ENCODE results near the gene ZNF366. TPM values are rescaled to one million over a fixed set of nuclear protein-coding genes. Genes with fewer than 3 reads are reported as not detected.

ZNF366 gene
- total and polyA plus RNA-seq, 2 of the 13 experiments (the other 11 are each of a cell fraction or from before 2014, with no cell fraction given): not detected

GRCh38 chr5:72482046-72482445, 25.2 kb downstream of the ZNF366 start:
- FAIRE-seq: no peak

More at GRCh38 chr5:72482046-72482445, 25.2 kb downstream of the ZNF366 start:
- WGBS (ENCODE audit: low lambda C conversion rate): 1% methylated on average over 3 of the region's 3 CpGs
- Histone ChIP-seq H3K27me3 (ENCODE audit: control insufficient read depth in 1 of 2, insufficient read depth in 2 of 2, low read length in 2 of 2) (peaks cover 0 to 4% of the 10 kb centered on the region in 2 experiments; a peak in 1 of 5 replicates), H3K4me2 (ENCODE audit: low read depth, low read length) (no peak overlapping the region), H2AFZ (ENCODE audit: low read length) (no peak overlapping the region), H4K20me1 (ENCODE audit: insufficient read depth, low read length) (no peaks in the 10 kb centered on the region), H3K79me2 (ENCODE audit: insufficient read depth, low read length) (no peaks in the 10 kb centered on the region), H3K4me1 (ENCODE audit: insufficient read depth, low read length) (no peaks in the 10 kb centered on the region), H3K9ac (ENCODE audit: insufficient read depth, low read depth, low read length) (no peak overlapping the region), H3K9me3 (ENCODE audit: low read length) (no peaks in the 10 kb centered on the region), H3K36me3 (replicated peaks in 1 of 2; ENCODE audit: control insufficient read depth in 1 of 2, insufficient read depth in 2 of 2, low read length in 2 of 2) (no peaks in the 10 kb centered on the region; a peak in 1 of 5 replicates), H3K27ac (ENCODE audit: extremely low read length, insufficient read depth, low read length) (no peak overlapping the region), H3K4me3 (replicated peaks in 1 of 3; ENCODE audit: insufficient read depth in 1 of 3, low read depth in 2 of 3, low read length in 3 of 3) (no peak overlapping the region)
- BruUV-seq (replicated peaks): no TSS peak
- no peak for DNase-seq (ENCODE audit: low spot score)
- CTCF ChIA-PET (ENCODE audit: low intra/inter-chr PET ratio, low total read pairs): no interaction called here
- no peak for ATAC-seq
- POLR2A ChIA-PET: no interaction called here
- TF ChIP-seq NAIF1 (CRISPR knock-in tag; IDR thresholded peaks at IDR 0.05; ENCODE audit: borderline replicate concordance): no peak
- TF ChIP-seq DR1 (CRISPR knock-in tag; IDR thresholded peaks at IDR 0.05): no peak
- no peak for TF ChIP-seq ZNF274 (CRISPR knock-in tag; IDR thresholded peaks at IDR 0.05)
- TF ChIP-seq, protein P1, sequence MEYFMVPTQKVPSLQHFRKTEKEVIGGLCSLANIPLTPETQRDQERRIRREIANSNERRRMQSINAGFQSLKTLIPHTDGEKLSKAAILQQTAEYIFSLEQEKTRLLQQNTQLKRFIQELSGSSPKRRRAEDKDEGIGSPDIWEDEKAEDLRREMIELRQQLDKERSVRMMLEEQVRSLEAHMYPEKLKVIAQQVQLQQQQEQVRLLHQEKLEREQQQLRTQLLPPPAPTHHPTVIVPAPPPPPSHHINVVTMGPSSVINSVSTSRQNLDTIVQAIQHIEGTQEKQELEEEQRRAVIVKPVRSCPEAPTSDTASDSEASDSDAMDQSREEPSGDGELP (IDR thresholded peaks at IDR 0.05; ENCODE audit: borderline replicate concordance, low read depth): no peak
- no peak for TF ChIP-seq NR1H2 (CRISPR knock-in tag; IDR thresholded peaks at IDR 0.05; ENCODE audit: borderline replicate concordance, low read depth)
- TF ChIP-seq, protein P2, sequence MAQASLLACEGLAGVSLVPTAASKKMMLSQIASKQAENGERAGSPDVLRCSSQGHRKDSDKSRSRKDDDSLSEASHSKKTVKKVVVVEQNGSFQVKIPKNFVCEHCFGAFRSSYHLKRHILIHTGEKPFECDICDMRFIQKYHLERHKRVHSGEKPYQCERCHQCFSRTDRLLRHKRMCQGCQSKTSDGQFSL (CRISPR knock-in tag; IDR thresholded peaks at IDR 0.05): no peak
- TF ChIP-seq PTBP1 (IDR thresholded peaks at IDR 0.05; ENCODE audit: low read depth, low read length, poor library complexity, severe bottlenecking): no peak
- TF ChIP-seq ZNF234 (CRISPR knock-in tag; conservative IDR thresholded peaks at IDR 0.05): no peak
- TF ChIP-seq CC2D1A (CRISPR knock-in tag; IDR thresholded peaks at IDR 0.05): no peak
- no peak for TF ChIP-seq SKIL (CRISPR knock-in tag; IDR thresholded peaks at IDR 0.05; ENCODE audit: borderline replicate concordance)
- TF ChIP-seq ZNF510 (CRISPR knock-in tag; IDR thresholded peaks at IDR 0.05; ENCODE audit: low read depth): no peak
- TF ChIP-seq, protein P3, sequence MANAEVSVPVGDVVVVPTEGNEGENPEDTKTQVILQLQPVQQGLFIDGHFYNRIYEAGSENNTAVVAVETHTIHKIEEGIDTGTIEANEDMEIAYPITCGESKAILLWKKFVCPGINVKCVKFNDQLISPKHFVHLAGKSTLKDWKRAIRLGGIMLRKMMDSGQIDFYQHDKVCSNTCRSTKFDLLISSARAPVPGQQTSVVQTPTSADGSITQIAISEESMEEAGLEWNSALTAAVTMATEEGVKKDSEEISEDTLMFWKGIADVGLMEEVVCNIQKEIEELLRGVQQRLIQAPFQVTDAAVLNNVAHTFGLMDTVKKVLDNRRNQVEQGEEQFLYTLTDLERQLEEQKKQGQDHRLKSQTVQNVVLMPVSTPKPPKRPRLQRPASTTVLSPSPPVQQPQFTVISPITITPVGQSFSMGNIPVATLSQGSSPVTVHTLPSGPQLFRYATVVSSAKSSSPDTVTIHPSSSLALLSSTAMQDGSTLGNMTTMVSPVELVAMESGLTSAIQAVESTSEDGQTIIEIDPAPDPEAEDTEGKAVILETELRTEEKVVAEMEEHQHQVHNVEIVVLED (CRISPR knock-in tag; IDR thresholded peaks at IDR 0.05; ENCODE audit: borderline replicate concordance): no peak
- no peak for TF ChIP-seq STAT5B (CRISPR knock-in tag; IDR thresholded peaks at IDR 0.05)
- TF ChIP-seq CSRNP1 (CRISPR knock-in tag; IDR thresholded peaks at IDR 0.05): no peak
- in situ Hi-C loops (cut with HindIII; ENCODE audit: extremely low pct_ligation_motif_present, low pct_unique_long_range_greater_than_20kb) (no loop called here), intact Hi-C loops (cut with micrococcal nuclease; ENCODE audit: unreplicated experiment) (no loop called here)

Data from HepG2 (cell line).